Ishikawa (cell line): ENCODE measurements around the gene DNAH6.

ENCODE experiments used
- CEBPB ChIP-seq: IDR thresholded peaks from 2 replicates; pipeline ENCODE4 v1.6.1; 2012
- CREB1 ChIP-seq: IDR thresholded peaks from 2 replicates; pipeline ENCODE4 v1.6.1; 2012; ENCODE audit warnings: low read depth
- EGR1 ChIP-seq: IDR thresholded peaks from 2 replicates; pipeline ENCODE4 v1.6.1; 2012
- EP300 ChIP-seq: IDR thresholded peaks from 2 replicates; pipeline ENCODE4 v1.6.1; 2012; ENCODE audit warnings: borderline replicate concordance
- FOXM1 ChIP-seq: IDR thresholded peaks from 2 replicates; pipeline ENCODE4 v1.6.1; 2012; ENCODE audit warnings: low read depth, borderline replicate concordance
- MAX ChIP-seq: IDR thresholded peaks from 2 replicates; pipeline ENCODE4 v1.6.1; 2012
- NFIC ChIP-seq: IDR thresholded peaks from 2 replicates; pipeline ENCODE4 v1.6.1; 2012
- RAD21 ChIP-seq: IDR thresholded peaks from 2 replicates; pipeline ENCODE4 v1.6.1; 2012; ENCODE audit warnings: low read depth
- REST ChIP-seq: IDR thresholded peaks from 2 replicates; pipeline ENCODE4 v1.6.1; 2012; ENCODE audit warnings: low read depth, mild to moderate bottlenecking
- TAF1 ChIP-seq: IDR thresholded peaks from 2 replicates; pipeline ENCODE4 v1.6.1; 2012; ENCODE audit warnings: low read depth, mild to moderate bottlenecking
- TCF12 ChIP-seq: IDR thresholded peaks from 2 replicates; pipeline ENCODE4 v1.6.1; 2012; ENCODE audit warnings: low read depth
- TEAD4 ChIP-seq: IDR thresholded peaks from 2 replicates; pipeline ENCODE4 v1.6.1; 2012
- USF1 ChIP-seq: IDR thresholded peaks from 2 replicates; pipeline ENCODE4 v1.6.1; 2012
- YY1 ChIP-seq: IDR thresholded peaks from 2 replicates; pipeline ENCODE4 v1.6.1; 2012; ENCODE audit warnings: low read depth
- ZBTB7A ChIP-seq: IDR thresholded peaks from 2 replicates; pipeline ENCODE4 v1.6.1; 2012; ENCODE audit warnings: low read depth

DNAH6 gene

GRCh38 chr2:84516234-84516986 is at the start of gene DNAH6:
Gene DNAH6 (plus strand): TSS chr2:84516498. CDS start chr2:84517827, 1,329 bp downstream.
- TF ChIP-seq TEAD4: 0 out of 2 replicates have a peak, but pooled peaks have one; percentile 11
- TF ChIP-seq MAX: no peak

- TF ChIP-seq USF1: no peak
- TF ChIP-seq RAD21: no peak
- no peak for TF ChIP-seq TCF12
- no peak for TF ChIP-seq MAX
- TF ChIP-seq CEBPB: no peak
- TF ChIP-seq ZBTB7A: no peak
- no peak for TF ChIP-seq EP300
- no peak for TF ChIP-seq YY1
- TF ChIP-seq TEAD4: no peak
- TF ChIP-seq REST: no peak
Measured at GRCh38 chr2:84467389-84467788, 48.9 kb upstream of the DNAH6 start.

GRCh38 chr2:84472856-84473565 is 43.3 kb upstream of the DNAH6 start:
- no peak for TF ChIP-seq YY1
- TF ChIP-seq USF1: no peak

GRCh38 chr2:84474176-84474575 is 42.1 kb upstream of the DNAH6 start:
- TF ChIP-seq EP300 (peak; percentile 29; the same call in 1 of the 2 replicates), RAD21 (no peak), NFIC (0 out of 2 replicates have a peak, but pooled peaks have one; percentile 37), TEAD4 (peak; percentile 60), CREB1 (no peak), MAX (no peak), EGR1 (no peak), USF1 (no peak), YY1 (peak; percentile 80; the same call in 1 of the 2 replicates), FOXM1 (peak; percentile 62; the same call in 1 of the 2 replicates), ZBTB7A (no peak), CEBPB (peak; percentile 5; the same call in 1 of the 2 replicates), TCF12 (0 out of 2 replicates have a peak, but pooled peaks have one; percentile 44)

- no peak for TF ChIP-seq NFIC
- no peak for TF ChIP-seq MAX
- no peak for TF ChIP-seq CEBPB
- TF ChIP-seq ZBTB7A: no peak
- no peak for TF ChIP-seq TAF1
- TF ChIP-seq TEAD4: no peak
- no peak for TF ChIP-seq TCF12
- TF ChIP-seq RAD21: no peak
- no peak for TF ChIP-seq CREB1
- no peak for TF ChIP-seq FOXM1
Measured at GRCh38 chr2:84477886-84478285, 38.4 kb upstream of the DNAH6 start.

- TF ChIP-seq MAX (no peak), FOXM1 (no peak), ZBTB7A (no peak), RAD21 (no peak), EGR1 (no peak), TAF1 (no peak)
Measured at GRCh38 chr2:84478867-84479266, 37.4 kb upstream of the DNAH6 start.
